ENCODE measurements around the gene SPAG5. TPM values are rescaled to one million over a fixed set of nuclear protein-coding genes. Genes with fewer than 3 reads are reported as not detected.

Gene SPAG5
- total and polyA plus RNA-seq, 8 donors, result 9.5 to 91.5 (median 51.6) TPM

DNA sequence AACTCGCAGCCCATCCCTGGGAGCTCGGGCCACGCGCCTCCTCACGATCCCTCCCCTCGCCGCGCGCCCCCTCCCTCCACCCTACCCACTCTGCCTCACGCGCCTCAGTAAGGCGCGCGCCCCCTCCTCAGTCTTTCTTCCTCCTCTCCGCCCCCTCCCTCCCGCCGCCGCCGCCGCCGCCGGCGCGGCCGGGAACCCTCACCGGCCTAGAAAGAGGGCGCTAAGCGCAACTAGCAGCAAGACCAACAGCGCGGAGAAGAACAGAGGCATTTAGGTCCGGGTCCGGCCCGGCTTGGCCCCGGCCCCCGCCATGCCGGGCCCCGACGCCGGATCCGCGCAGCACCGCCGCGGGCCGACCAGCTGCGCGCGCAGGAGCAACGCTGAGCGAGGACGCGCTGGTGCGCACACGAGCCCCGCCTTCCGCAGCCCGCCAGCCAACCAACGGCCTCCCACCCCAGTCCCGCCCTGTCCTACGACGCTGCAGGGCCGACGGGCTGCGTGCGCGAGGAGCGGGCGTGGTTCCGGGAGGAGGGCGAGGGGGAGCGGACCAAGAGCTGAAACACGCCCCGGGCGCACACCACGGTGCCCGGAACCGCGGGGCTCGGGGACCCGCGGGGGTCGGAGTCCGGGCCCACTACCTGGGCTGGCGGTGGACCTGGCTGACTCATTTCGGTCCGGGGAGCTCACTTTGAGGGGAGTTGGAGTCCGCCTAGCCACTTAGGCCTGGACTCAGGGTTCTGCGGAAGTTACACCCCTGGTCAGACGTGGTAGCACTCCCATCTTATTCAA lies 46.2 kb upstream of the SPAG5 start, which contains the start of gene BLTP2:
Gene BLTP2 (minus strand): TSS at position 372 of the 789 bp plus-strand sequence. CDS start 102 bp downstream, at position 270.
- TF ChIP-seq, protein P1, sequence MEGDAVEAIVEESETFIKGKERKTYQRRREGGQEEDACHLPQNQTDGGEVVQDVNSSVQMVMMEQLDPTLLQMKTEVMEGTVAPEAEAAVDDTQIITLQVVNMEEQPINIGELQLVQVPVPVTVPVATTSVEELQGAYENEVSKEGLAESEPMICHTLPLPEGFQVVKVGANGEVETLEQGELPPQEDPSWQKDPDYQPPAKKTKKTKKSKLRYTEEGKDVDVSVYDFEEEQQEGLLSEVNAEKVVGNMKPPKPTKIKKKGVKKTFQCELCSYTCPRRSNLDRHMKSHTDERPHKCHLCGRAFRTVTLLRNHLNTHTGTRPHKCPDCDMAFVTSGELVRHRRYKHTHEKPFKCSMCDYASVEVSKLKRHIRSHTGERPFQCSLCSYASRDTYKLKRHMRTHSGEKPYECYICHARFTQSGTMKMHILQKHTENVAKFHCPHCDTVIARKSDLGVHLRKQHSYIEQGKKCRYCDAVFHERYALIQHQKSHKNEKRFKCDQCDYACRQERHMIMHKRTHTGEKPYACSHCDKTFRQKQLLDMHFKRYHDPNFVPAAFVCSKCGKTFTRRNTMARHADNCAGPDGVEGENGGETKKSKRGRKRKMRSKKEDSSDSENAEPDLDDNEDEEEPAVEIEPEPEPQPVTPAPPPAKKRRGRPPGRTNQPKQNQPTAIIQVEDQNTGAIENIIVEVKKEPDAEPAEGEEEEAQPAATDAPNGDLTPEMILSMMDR (IDR thresholded peaks at IDR 0.05), result no peak
- intact Hi-C loops (cut with DNase I), result no loop called here

GRCh38 chr17:28643983-28644786 lies 45.4 kb upstream of the SPAG5 start:
- ATAC-seq (peak; percentile 17), DNase-seq (peak in 2 of 4 donors; percentile 67 to 83)
- intact Hi-C loops (cut with DNase I), result no loop called here
- Histone ChIP-seq H3K27me3 (no peaks in the 10 kb centered on the region), H3K27ac (peak overlapping the region; percentile 92), H3K9me3 (no peaks in the 10 kb centered on the region), H3K4me1 (peaks cover 29 to 46% of the 10 kb centered on the region in 2 donors), H3K4me3 (peak overlapping the region; percentile 86 to 97), H3K36me3 (peaks cover 3 to 58% of the 10 kb centered on the region in 2 donors)
- TF ChIP-seq, protein P1 (IDR thresholded peaks at IDR 0.05), result peak; percentile 15 to 71

More for the DNA sequence above, 46.2 kb upstream of the SPAG5 start, which contains the start of gene BLTP2:
- H3K27ac ChIP-seq, result peak within 1 kb of the TSS; percentile 92
- H3K4me1 ChIP-seq, result peaks cover 29 to 46% of the 10 kb centered on the region in 2 donors
- DNase-seq (peak; percentile 94 to 99 (median 98)), ATAC-seq (peak; percentile 97)
- no peaks in the 10 kb centered on the region for H3K9me3 ChIP-seq
- peaks cover 3 to 54% of the 10 kb centered on the region in 2 donors for H3K36me3 ChIP-seq
- no peaks in the 10 kb centered on the region for H3K27me3 ChIP-seq
- peak within 1 kb of the TSS; percentile 86 to 97 for H3K4me3 ChIP-seq

- peaks cover 10 to 70% of the 10 kb centered on the region in 2 donors for H3K36me3 ChIP-seq
- intact Hi-C loops (cut with DNase I), result no loop called here
- TF ChIP-seq, protein P1 (IDR thresholded peaks at IDR 0.05), result no peak
These were observed 42.8 kb upstream of the SPAG5 start for GRCh38 chr17:28641579-28641978.

GRCh38 chr17:28635506-28635905 lies 36.7 kb upstream of the SPAG5 start:
- TF ChIP-seq, protein P1 (IDR thresholded peaks at IDR 0.05), result no peak
- intact Hi-C loops (cut with DNase I), result no loop called here
- Histone ChIP-seq H3K4me3 (no peak overlapping the region), H3K27ac (no peak overlapping the region), H3K9me3 (no peaks in the 10 kb centered on the region), H3K27me3 (no peaks in the 10 kb centered on the region), H3K4me1 (no peaks in the 10 kb centered on the region), H3K36me3 (peaks cover 8 to 100% of the 10 kb centered on the region in 2 donors)
- DNase-seq (no peak), ATAC-seq (no peak)

More at GRCh38 chr17:28641579-28641978, 42.8 kb upstream of the SPAG5 start:
- Histone ChIP-seq H3K27ac (no peak overlapping the region), H3K27me3 (no peaks in the 10 kb centered on the region), H3K4me1 (peaks cover 23 to 37% of the 10 kb centered on the region in 2 donors), H3K9me3 (no peaks in the 10 kb centered on the region), H3K4me3 (no peak overlapping the region)
- ATAC-seq (no peak), DNase-seq (no peak)

Measured in left lung (tissue), 10 donors.